ENCODE results near the gene GTPBP1. TPM values are rescaled to one million over a fixed set of nuclear protein-coding genes. Genes with fewer than 3 reads are reported as not detected.

The GTPBP1 gene
- total and polyA plus RNA-seq, 2 of the 13 experiments (the other 11 are each of a cell fraction or from before 2014, with no cell fraction given), result 22.3 to 27.0 TPM

DNA sequence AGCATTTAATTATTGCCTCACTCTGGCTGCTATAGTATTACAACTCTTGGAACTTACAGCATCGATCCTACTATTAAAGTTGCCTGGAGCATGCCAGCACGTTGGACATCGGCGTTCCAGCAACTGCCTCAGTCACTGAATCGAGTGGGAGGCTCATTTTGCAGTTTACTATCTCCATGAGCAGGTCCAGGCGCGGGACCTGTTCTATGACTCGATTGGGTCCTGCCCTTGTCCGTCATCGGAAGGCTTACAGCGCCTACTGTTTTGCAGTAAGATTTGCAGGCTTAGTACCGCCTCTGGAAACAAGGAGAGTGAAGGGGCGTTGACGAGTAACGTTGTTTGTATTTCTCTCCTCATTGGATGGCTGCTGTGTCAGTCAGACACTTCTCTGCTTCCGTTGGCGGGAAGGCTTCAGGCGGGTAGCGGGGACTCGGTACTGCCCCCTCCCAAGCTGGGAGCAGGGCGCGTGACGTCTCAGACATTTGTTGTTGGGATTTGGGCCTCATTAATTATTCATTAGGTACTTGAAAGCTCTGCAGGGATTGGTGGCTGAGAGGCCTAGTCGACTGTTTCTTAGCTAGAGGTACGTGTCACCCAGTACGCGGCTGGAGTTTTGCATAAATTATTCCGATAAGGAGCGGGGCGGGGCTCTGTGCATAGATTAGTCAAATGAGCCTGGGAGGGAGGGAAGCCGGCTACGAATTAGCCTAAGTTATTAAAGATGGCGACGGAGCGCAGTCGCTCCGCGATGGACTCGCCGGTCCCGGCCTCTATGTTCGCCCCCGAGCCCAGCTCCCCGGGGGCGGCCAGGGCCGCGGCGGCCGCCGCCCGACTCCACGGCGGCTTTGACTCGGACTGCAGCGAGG, at the start of gene GTPBP1 (continued):
- TF ChIP-seq KDM6A (CRISPR knock-in tag; IDR thresholded peaks at IDR 0.05; ENCODE audit: low read depth) (no peak), HNRNPH1 (optimal IDR thresholded peaks at IDR 0.05; ENCODE audit: low read depth, low read length) (no peak), ZNF24 (IDR thresholded peaks at IDR 0.05) (no peak), PPARG (CRISPR knock-in tag; conservative IDR thresholded peaks at IDR 0.05) (0 out of 2 replicates have a peak, but pooled peaks have one; percentile 10), NCOA1 (CRISPR knock-in tag; IDR thresholded peaks at IDR 0.05) (no peak), KAT8 (CRISPR knock-in tag; IDR thresholded peaks at IDR 0.05) (peak; percentile 32; the same call in 1 of the 2 replicates), ZNF577 (CRISPR knock-in tag; IDR thresholded peaks at IDR 0.05; ENCODE audit: borderline replicate concordance, low read depth) (no peak), ZNF496 (CRISPR knock-in tag; IDR thresholded peaks at IDR 0.05; ENCODE audit: insufficient replicate concordance) (no peak), NFE2L2 (IDR thresholded peaks at IDR 0.05; ENCODE audit: low read length) (0 out of 2 replicates have a peak, but pooled peaks have one; percentile 2), TBL1XR1 (IDR thresholded peaks at IDR 0.05; ENCODE audit: borderline replicate concordance, low read length, partially characterized antibody) (peak; percentile 42), SP140L (CRISPR knock-in tag; IDR thresholded peaks at IDR 0.05; ENCODE audit: borderline replicate concordance) (no peak), ZNF510 (CRISPR knock-in tag; IDR thresholded peaks at IDR 0.05; ENCODE audit: low read depth) (no peak), HES4 (CRISPR knock-in tag; IDR thresholded peaks at IDR 0.05; ENCODE audit: borderline replicate concordance) (no peak), ZNF672 (CRISPR knock-in tag; IDR thresholded peaks at IDR 0.05) (no peak)
- TF ChIP-seq, protein P1, sequence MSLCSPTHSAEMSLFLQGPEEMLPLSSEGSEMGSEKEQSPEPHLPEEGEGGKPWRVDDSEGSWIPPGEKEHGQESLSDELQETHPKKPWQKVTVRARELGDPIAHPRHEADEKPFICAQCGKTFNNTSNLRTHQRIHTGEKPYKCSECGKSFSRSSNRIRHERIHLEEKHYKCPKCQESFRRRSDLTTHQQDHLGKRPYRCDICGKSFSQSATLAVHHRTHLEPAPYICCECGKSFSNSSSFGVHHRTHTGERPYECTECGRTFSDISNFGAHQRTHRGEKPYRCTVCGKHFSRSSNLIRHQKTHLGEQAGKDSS (CRISPR knock-in tag; IDR thresholded peaks at IDR 0.05; ENCODE audit: borderline replicate concordance, low read depth), result peak; percentile 64; the same call in 1 of the 2 replicates
- TF ChIP-seq, protein P2, sequence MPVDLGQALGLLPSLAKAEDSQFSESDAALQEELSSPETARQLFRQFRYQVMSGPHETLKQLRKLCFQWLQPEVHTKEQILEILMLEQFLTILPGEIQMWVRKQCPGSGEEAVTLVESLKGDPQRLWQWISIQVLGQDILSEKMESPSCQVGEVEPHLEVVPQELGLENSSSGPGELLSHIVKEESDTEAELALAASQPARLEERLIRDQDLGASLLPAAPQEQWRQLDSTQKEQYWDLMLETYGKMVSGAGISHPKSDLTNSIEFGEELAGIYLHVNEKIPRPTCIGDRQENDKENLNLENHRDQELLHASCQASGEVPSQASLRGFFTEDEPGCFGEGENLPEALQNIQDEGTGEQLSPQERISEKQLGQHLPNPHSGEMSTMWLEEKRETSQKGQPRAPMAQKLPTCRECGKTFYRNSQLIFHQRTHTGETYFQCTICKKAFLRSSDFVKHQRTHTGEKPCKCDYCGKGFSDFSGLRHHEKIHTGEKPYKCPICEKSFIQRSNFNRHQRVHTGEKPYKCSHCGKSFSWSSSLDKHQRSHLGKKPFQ (CRISPR knock-in tag; IDR thresholded peaks at IDR 0.05; ENCODE audit: insufficient replicate concordance), result no peak
- TF ChIP-seq, protein P3, sequence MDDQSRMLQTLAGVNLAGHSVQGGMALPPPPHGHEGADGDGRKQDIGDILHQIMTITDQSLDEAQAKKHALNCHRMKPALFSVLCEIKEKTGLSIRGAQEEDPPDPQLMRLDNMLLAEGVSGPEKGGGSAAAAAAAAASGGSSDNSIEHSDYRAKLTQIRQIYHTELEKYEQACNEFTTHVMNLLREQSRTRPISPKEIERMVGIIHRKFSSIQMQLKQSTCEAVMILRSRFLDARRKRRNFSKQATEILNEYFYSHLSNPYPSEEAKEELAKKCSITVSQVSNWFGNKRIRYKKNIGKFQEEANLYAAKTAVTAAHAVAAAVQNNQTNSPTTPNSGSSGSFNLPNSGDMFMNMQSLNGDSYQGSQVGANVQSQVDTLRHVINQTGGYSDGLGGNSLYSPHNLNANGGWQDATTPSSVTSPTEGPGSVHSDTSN (CRISPR knock-in tag; IDR thresholded peaks at IDR 0.05; ENCODE audit: borderline replicate concordance), result peak; percentile 99; the same call in 1 of the 2 replicates
- TF ChIP-seq, protein P4, sequence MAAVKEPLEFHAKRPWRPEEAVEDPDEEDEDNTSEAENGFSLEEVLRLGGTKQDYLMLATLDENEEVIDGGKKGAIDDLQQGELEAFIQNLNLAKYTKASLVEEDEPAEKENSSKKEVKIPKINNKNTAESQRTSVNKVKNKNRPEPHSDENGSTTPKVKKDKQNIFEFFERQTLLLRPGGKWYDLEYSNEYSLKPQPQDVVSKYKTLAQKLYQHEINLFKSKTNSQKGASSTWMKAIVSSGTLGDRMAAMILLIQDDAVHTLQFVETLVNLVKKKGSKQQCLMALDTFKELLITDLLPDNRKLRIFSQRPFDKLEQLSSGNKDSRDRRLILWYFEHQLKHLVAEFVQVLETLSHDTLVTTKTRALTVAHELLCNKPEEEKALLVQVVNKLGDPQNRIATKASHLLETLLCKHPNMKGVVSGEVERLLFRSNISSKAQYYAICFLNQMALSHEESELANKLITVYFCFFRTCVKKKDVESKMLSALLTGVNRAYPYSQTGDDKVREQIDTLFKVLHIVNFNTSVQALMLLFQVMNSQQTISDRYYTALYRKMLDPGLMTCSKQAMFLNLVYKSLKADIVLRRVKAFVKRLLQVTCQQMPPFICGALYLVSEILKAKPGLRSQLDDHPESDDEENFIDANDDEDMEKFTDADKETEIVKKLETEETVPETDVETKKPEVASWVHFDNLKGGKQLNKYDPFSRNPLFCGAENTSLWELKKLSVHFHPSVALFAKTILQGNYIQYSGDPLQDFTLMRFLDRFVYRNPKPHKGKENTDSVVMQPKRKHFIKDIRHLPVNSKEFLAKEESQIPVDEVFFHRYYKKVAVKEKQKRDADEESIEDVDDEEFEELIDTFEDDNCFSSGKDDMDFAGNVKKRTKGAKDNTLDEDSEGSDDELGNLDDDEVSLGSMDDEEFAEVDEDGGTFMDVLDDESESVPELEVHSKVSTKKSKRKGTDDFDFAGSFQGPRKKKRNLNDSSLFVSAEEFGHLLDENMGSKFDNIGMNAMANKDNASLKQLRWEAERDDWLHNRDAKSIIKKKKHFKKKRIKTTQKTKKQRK (IDR thresholded peaks at IDR 0.05; ENCODE audit: low read length), result peak; percentile 68
- TF ChIP-seq, protein P5, sequence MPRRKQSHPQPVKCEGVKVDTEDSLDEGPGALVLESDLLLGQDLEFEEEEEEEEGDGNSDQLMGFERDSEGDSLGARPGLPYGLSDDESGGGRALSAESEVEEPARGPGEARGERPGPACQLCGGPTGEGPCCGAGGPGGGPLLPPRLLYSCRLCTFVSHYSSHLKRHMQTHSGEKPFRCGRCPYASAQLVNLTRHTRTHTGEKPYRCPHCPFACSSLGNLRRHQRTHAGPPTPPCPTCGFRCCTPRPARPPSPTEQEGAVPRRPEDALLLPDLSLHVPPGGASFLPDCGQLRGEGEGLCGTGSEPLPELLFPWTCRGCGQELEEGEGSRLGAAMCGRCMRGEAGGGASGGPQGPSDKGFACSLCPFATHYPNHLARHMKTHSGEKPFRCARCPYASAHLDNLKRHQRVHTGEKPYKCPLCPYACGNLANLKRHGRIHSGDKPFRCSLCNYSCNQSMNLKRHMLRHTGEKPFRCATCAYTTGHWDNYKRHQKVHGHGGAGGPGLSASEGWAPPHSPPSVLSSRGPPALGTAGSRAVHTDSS (CRISPR knock-in tag; conservative IDR thresholded peaks at IDR 0.05), result no peak
